HepG2 (cell line): ENCODE measurements around the gene PUS1.

Source experiments
- FOXA1 ChIP-seq, 2 experiments: fragments of 450-650 bp in 1 of 2; sonication (generic) in 1 of 2; formaldehyde crosslinking in 1 of 2; IDR thresholded peaks; 2 replicates each; pipeline versions ENCODE4 v1.4.0 to v1.6.1; 2016 to 2020; ENCODE audit warnings: missing genetic modification reagents in 1 of 2
- FOXJ3 ChIP-seq: sonication (generic); formaldehyde crosslinking; IDR thresholded peaks from 2 replicates; pipeline ENCODE4 v1.4.0; 2020; ENCODE audit warnings: missing genetic modification reagents, mild to moderate bottlenecking, borderline replicate concordance
- GTF2F1 ChIP-seq: fragments of 150-350 bp; IDR thresholded peaks from 2 replicates; pipeline ENCODE4 v1.6.1; 2014; ENCODE audit warnings: low read length
- KDM2A ChIP-seq: sonication (generic); formaldehyde crosslinking; IDR thresholded peaks from 2 replicates; pipeline ENCODE4 v1.4.0; 2020; ENCODE audit warnings: low read depth, missing genetic modification reagents, borderline replicate concordance
- MYC ChIP-seq: sonication (generic); formaldehyde crosslinking; IDR thresholded peaks from 2 replicates; pipeline ENCODE4 v1.9.0; 2021; ENCODE audit warnings: missing genetic modification reagents, borderline replicate concordance
- NR3C1 ChIP-seq: sonication (generic); formaldehyde crosslinking; IDR thresholded peaks from 2 replicates; pipeline ENCODE4 v1.4.0; 2020; ENCODE audit warnings: missing genetic modification reagents
- SALL2 ChIP-seq: sonication (generic); formaldehyde crosslinking; IDR thresholded peaks from 2 replicates; pipeline ENCODE4 v1.8.1; 2023; ENCODE audit warnings: mild to moderate bottlenecking, missing genetic modification reagents, inconsistent platforms
- ZNF124 ChIP-seq: sonication (generic); formaldehyde crosslinking; IDR thresholded peaks from 2 replicates; pipeline ENCODE4 v1.4.0; 2020; ENCODE audit warnings: missing genetic modification reagents
- ZNF749 ChIP-seq: sonication (generic); formaldehyde crosslinking; IDR thresholded peaks from 2 replicates; pipeline ENCODE4 v1.8.0; 2022; ENCODE audit warnings: mild to moderate bottlenecking, missing genetic modification reagents, moderate library complexity, borderline replicate concordance
- TF ChIP-seq, protein P1 (sequence below): sonication (generic); formaldehyde crosslinking; IDR thresholded peaks from 2 replicates; pipeline ENCODE4 v1.4.0; 2020; ENCODE audit warnings: missing genetic modification reagents; ENCODE audit errors: not compliant biosample characterization

DNA sequence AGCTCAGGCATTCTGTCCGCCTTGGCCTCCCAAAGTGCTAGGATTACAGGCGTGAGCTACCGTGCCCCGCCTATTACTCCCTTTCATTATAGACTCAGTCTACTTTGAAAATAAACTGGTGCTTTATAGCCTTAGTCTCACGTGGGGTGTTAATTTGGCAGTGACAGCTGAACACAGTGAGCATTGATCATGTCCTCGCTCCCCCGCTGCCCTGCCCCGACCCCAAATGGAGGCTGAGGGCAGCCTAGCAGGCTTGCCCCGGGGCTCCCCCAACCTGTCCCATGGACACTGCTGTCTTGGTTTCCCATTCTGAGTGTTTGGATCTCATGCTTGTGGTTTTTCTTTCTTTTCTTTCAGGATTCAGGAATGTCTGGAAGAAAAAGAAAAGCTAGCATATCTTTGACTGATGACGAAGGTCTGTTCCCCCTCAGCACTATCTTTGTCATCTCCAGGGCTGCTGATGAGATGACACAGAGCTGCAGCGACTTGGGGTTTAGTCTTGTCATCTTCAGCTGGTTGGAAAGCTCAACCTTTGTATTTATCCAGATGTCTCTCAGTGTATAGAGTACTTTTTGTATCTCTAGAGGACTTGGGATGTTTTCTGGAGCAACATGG, 62.8 kb downstream of the PUS1 start:
- TF ChIP-seq MYC (CRISPR knock-in tag) (no peak), FOXJ3 (CRISPR knock-in tag) (no peak), KDM2A (no peak), FOXA1 (IDR thresholded peaks at IDR 0.05) (no peak), FOXA1 (CRISPR knock-in tag; IDR thresholded peaks at IDR 0.05) (no peak), SALL2 (CRISPR knock-in tag) (no peak), ZNF124 (CRISPR knock-in tag) (no peak), ZNF749 (no peak), NR3C1 (CRISPR knock-in tag) (no peak), GTF2F1 (no peak)
- TF ChIP-seq, protein P1, sequence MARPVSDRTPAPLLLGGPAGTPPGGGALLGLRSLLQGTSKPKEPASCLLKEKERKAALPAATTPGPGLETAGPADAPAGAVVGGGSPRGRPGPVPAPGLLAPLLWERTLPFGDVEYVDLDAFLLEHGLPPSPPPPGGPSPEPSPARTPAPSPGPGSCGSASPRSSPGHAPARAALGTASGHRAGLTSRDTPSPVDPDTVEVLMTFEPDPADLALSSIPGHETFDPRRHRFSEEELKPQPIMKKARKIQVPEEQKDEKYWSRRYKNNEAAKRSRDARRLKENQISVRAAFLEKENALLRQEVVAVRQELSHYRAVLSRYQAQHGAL (CRISPR knock-in tag), result no peak
